ENCODE measurements around the gene TCAP.

Gene TCAP

GRCh38 chr17:39673335-39674081 is 8.4 kb downstream of the TCAP start:
- no peak overlapping the region for H3K4me3 ChIP-seq (ENCODE audit: low read length)
- TF ChIP-seq ZNF274 (IDR thresholded peaks at IDR 0.05; ENCODE audit: low read depth, low read length): no peak

- TF ChIP-seq ZNF274 (IDR thresholded peaks at IDR 0.05; ENCODE audit: low read depth, low read length): no peak
These were observed 9.0 kb downstream of the TCAP start for GRCh38 chr17:39674179-39674578.

GRCh38 chr17:39674702-39675389 is 9.7 kb downstream of the TCAP start:
- no peak overlapping the region for H3K4me3 ChIP-seq (ENCODE audit: low read length)
- TF ChIP-seq ZNF274 (IDR thresholded peaks at IDR 0.05; ENCODE audit: low read depth, low read length): no peak

More at GRCh38 chr17:39674179-39674578, 9.0 kb downstream of the TCAP start:
- H3K4me3 ChIP-seq (ENCODE audit: low read length): no peak overlapping the region

- H3K4me3 ChIP-seq (ENCODE audit: low read length): no peak overlapping the region
- TF ChIP-seq ZNF274 (IDR thresholded peaks at IDR 0.05; ENCODE audit: low read depth, low read length): no peak
These were observed 10.4 kb downstream of the TCAP start for GRCh38 chr17:39675390-39676082.

- no peak for TF ChIP-seq ZNF274 (IDR thresholded peaks at IDR 0.05; ENCODE audit: low read depth, low read length)
- H3K4me3 ChIP-seq (ENCODE audit: low read length): no peak overlapping the region
These were observed 11.2 kb downstream of the TCAP start for GRCh38 chr17:39676198-39676819.

GRCh38 chr17:39677072-39677471 is 11.9 kb downstream of the TCAP start:
- TF ChIP-seq ZNF274 (IDR thresholded peaks at IDR 0.05; ENCODE audit: low read depth, low read length): no peak
- H3K4me3 ChIP-seq (ENCODE audit: low read length): no peak overlapping the region

- no peak overlapping the region for H3K4me3 ChIP-seq (ENCODE audit: low read length)
- no peak for TF ChIP-seq ZNF274 (IDR thresholded peaks at IDR 0.05; ENCODE audit: low read depth, low read length)
These were observed 12.6 kb downstream of the TCAP start for GRCh38 chr17:39677542-39678339.

- H3K4me3 ChIP-seq (ENCODE audit: low read length): no peak overlapping the region
- no peak for TF ChIP-seq ZNF274 (IDR thresholded peaks at IDR 0.05; ENCODE audit: low read depth, low read length)
These were observed 13.4 kb downstream of the TCAP start for GRCh38 chr17:39678340-39679116.

GRCh38 chr17:39679521-39680192 is 14.5 kb downstream of the TCAP start:
- H3K4me3 ChIP-seq (ENCODE audit: low read length): no peak overlapping the region
- TF ChIP-seq ZNF274 (IDR thresholded peaks at IDR 0.05; ENCODE audit: low read depth, low read length): no peak

- no peak overlapping the region for H3K4me3 ChIP-seq (ENCODE audit: low read length)
- TF ChIP-seq ZNF274 (IDR thresholded peaks at IDR 0.05; ENCODE audit: low read depth, low read length): no peak
These were observed 18.3 kb downstream of the TCAP start for GRCh38 chr17:39683295-39683939.

- TF ChIP-seq ZNF274 (IDR thresholded peaks at IDR 0.05; ENCODE audit: low read depth, low read length): no peak
- H3K4me3 ChIP-seq (ENCODE audit: low read length): no peak overlapping the region
These were observed 19.4 kb downstream of the TCAP start for GRCh38 chr17:39684369-39685192.
